AG04450 (cell line): ENCODE data around the gene PSD2. TPM values are rescaled to one million over a fixed set of nuclear protein-coding genes. Genes with fewer than 3 reads are reported as not detected.

Experiments
- CTCF ChIA-PET: fragments of 300-600, 350-600 bp; formaldehyde crosslinking; extraction: SDS; loops from one replicate; lab custom pipeline; 2022; ENCODE audit warnings: antibody characterized with exemption, inconsistent platforms; lab: Charles Lee
- POLR2A ChIA-PET: fragments of 350-600 bp; formaldehyde crosslinking; extraction: SDS; loops from one replicate; lab custom pipeline; 2021; ENCODE audit warnings: antibody characterized with exemption, inconsistent platforms; lab: Yijun Ruan, JAX
- DNase-seq: peaks from one replicate; pipeline ENCODE4 v3.0.0-alpha.2; 2011; ENCODE audit warnings: low read depth, low spot score
- H3K27ac ChIP-seq: one replicate; pipeline ENCODE4 v1.5.1; 2012; ENCODE audit warnings: low read depth, low read length, control low read depth
- H3K27me3 ChIP-seq: one replicate; pipeline ENCODE4 v1.6.0; 2012; ENCODE audit warnings: low read length; ENCODE audit not compliant: control insufficient read depth, insufficient read depth
- H3K4me3 ChIP-seq: 2 replicates; pipeline ENCODE4 v1.5.1; 2011; ENCODE audit warnings: mild to moderate bottlenecking, low read depth, low read length, control low read depth
- H3K9me3 ChIP-seq: 2 replicates; pipeline ENCODE4 v1.5.1; 2012; ENCODE audit warnings: low read length; ENCODE audit not compliant: control insufficient read depth, insufficient read depth
- polyA plus RNA-seq: library from polyadenylated mRNA; depleted of rRNA; stranded (reverse); fragments of >200 nt; gene quantifications from 2 replicates; pipeline ENCODE4 v1.2.3, GENCODE V29; 2011
- TF ChIP-seq, protein P1 (sequence below): IDR thresholded peaks from 2 replicates; pipeline ENCODE4 v1.5.1; 2011; ENCODE audit warnings: low read depth, low read length, control low read depth, inconsistent platforms

Gene PSD2
- polyA plus RNA-seq, 1 experiment: not detected

DNA sequence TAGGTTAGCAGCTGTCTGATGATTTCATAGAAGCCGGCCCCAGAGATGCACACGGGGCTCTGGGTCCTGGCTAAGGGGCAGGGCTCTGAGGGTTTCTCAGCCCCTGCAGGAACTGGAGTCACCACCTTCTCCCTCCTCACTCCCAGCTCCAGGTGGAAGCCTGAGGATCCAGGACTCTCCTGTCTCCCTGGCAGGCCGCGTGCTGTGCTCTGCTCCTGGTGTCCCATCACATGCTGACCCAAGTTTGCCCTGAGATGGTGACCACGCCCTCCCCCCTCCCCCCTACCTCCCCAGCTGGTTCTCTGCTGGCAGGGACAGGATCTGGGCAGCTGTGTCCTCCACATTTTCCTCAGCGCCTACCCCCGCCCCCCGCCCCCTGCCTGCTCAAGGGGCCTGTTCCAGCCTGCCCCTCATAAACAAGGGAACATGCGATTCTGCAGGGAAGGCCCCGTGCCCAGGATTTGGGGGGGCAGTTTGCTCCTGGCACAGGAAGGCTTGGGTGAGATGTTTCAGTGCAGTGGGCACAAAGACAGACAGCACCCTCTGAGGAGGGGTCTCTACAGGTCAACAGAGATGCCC lies 87.4 kb downstream of the PSD2 start:
- CTCF ChIA-PET: interaction anchor here (0.6 kb wide), 1 partner anchor 269 kb away, joined by 5 read pairs; no protein-coding TSS in a partner anchor
- DNase-seq: no peak
- H3K4me3 ChIP-seq: no peak overlapping the region
- H3K27ac ChIP-seq: no peak overlapping the region
- TF ChIP-seq, protein P1, sequence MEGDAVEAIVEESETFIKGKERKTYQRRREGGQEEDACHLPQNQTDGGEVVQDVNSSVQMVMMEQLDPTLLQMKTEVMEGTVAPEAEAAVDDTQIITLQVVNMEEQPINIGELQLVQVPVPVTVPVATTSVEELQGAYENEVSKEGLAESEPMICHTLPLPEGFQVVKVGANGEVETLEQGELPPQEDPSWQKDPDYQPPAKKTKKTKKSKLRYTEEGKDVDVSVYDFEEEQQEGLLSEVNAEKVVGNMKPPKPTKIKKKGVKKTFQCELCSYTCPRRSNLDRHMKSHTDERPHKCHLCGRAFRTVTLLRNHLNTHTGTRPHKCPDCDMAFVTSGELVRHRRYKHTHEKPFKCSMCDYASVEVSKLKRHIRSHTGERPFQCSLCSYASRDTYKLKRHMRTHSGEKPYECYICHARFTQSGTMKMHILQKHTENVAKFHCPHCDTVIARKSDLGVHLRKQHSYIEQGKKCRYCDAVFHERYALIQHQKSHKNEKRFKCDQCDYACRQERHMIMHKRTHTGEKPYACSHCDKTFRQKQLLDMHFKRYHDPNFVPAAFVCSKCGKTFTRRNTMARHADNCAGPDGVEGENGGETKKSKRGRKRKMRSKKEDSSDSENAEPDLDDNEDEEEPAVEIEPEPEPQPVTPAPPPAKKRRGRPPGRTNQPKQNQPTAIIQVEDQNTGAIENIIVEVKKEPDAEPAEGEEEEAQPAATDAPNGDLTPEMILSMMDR: no peak
- POLR2A ChIA-PET: no interaction called here
- no peaks in the 10 kb centered on the region for H3K9me3 ChIP-seq
- peaks cover 61% of the 10 kb centered on the region for H3K27me3 ChIP-seq

DNA sequence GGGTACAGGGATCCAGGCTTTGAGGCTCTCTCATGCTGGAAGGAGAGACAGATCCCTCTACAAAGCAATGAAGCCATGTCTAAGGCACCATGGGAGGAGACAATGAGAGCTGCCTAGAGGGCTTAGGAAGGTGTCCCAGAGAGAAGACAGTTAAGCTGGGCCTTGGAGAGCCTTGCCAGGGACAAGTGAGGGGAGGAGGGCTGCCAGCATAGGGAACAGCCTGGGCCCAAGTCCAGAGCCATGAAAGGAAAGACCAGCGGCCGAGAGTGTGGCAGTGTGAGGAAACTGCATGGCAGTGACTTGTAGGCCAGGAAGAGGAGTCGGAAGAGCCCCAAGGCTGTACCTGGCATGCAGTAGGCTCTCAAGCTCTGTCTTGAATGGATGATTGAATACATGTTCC lies 88.5 kb downstream of the PSD2 start:
- no peak for DNase-seq
- ChIA-PET POLR2A (no interaction called here), CTCF (no interaction called here)
- Histone ChIP-seq H3K27ac (no peak overlapping the region), H3K9me3 (no peaks in the 10 kb centered on the region), H3K27me3 (peaks cover 66% of the 10 kb centered on the region), H3K4me3 (no peak overlapping the region)
- TF ChIP-seq, protein P1: no peak

DNA sequence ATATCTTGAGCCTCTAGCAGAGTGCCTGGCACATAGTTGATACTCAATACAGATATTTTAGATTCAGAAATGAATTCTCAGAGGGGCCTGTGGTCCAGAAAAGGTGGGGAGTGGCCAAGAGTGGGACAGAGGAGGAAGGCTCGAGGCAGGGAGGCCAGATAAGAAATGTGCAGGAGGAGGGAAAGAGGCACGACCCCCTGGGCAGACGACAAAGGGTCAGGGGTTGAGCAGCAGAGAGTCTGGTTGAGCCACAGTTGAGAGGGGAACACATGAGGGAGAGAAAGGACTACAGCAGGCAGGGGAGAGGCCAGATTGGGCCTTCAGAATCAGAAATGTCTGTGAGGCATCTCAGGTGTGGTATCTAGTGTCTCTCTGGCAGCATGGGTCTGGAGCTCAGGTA lies 89.1 kb downstream of the PSD2 start:
- H3K4me3 ChIP-seq: no peak overlapping the region
- POLR2A ChIA-PET: no interaction called here
- H3K9me3 ChIP-seq: no peaks in the 10 kb centered on the region
- CTCF ChIA-PET: interaction anchor here (0.7 kb wide), 1 partner anchor 20 kb away, joined by 4 read pairs; no protein-coding TSS in a partner anchor
- no peak for DNase-seq
- H3K27ac ChIP-seq: no peak overlapping the region
- peaks cover 67% of the 10 kb centered on the region for H3K27me3 ChIP-seq
- TF ChIP-seq, protein P1: no peak

DNA sequence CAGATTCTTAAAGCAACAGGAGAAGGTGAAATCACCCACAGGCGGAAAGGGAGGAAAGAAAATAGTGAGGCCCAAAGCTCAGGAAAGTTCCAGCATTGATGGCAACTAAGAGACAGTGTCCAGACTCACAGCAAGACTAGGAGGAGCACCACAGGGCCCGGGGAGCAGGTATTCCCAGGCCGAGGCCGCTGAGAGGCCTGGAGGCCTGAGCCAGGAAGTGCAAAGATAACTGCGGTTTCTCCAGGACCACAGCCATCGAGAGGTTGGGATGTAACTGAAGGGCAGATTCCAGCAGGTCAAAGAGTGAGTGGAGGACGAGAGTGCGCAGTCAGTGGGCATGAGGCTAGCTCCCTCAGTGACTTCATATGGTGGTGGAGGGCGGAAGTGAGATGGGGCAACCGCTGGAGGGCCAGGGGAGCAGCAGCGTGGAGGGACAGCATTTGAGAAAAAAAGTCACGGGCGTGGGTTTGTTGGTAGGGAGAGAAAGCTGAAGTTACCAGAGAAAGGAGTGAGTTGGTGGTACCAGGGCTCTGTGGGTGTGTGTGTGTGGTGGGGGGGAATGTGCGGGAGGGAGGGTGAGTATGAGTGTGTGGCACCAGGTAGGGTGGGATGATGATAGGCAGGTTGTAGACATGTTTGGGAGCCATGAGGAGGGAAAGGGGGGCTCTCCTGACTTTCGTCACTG lies 89.7 kb downstream of the PSD2 start:
- Histone ChIP-seq H3K4me3 (no peak overlapping the region), H3K27ac (no peak overlapping the region), H3K9me3 (no peaks in the 10 kb centered on the region), H3K27me3 (peaks cover 62% of the 10 kb centered on the region)
- TF ChIP-seq, protein P1: no peak
- ChIA-PET CTCF (interaction anchor here (0.7 to 1.9 kb wide), 2 partner anchors 21 to 98 kb away, joined by 4 to 5 read pairs; no protein-coding TSS in a partner anchor), POLR2A (no interaction called here)
- no peak for DNase-seq

DNA sequence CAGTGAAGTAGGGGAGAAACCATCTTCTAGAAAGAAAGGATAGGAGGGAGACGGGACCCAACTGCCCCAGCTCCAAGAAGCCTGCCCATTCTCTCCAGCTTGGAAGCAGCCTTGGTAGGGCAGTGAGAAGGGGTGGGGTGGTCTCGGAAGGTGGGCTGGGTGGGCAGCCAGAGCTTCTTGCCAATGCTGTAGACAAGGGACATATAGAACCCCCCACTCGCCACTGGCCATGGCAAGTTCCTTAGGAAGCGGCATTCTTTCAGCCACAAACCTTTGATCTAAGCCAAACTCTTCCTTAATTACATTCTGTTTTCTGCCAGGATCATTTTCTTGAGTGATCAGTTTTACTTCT lies 90.2 kb downstream of the PSD2 start:
- Histone ChIP-seq H3K27ac (no peak overlapping the region), H3K4me3 (no peak overlapping the region), H3K27me3 (peaks cover 61% of the 10 kb centered on the region), H3K9me3 (no peaks in the 10 kb centered on the region)
- POLR2A ChIA-PET: no interaction called here
- CTCF ChIA-PET: interaction anchor here (1.9 kb wide), 1 partner anchor 99 kb away, joined by 5 read pairs; no protein-coding TSS in a partner anchor
- TF ChIP-seq, protein P1: no peak
- no peak for DNase-seq
